Keratinocyte (primary cell): Measurements from ENCODE around the gene MX1.

Source experiments
- CTCF ChIP-seq, 3 experiments: IDR thresholded peaks in 1 of 3; conservative IDR thresholded peaks in 1 of 3; optimal IDR thresholded peaks in 1 of 3; 2 replicates in 2 of 3; 3 replicates in 1 of 3; pipeline versions ENCODE3 to v1.5.1; 2011; ENCODE audit warnings: low read length in 3 of 3, mild to moderate bottlenecking in 3 of 3, moderate library complexity in 2 of 3, control low read depth in 1 of 3, inconsistent platforms in 1 of 3; ENCODE audit not compliant: insufficient read depth in 2 of 3; ENCODE audit errors: extremely low read depth in 1 of 3
- EZH2 ChIP-seq: IDR thresholded peaks from one replicate; pipeline ENCODE4 v1.6.1; 2012; ENCODE audit warnings: inconsistent platforms, mild to moderate bottlenecking, low read length, moderate library complexity

- TF ChIP-seq CTCF (optimal IDR thresholded peaks at IDR 0.05 in 1 of 3, IDR thresholded peaks at IDR 0.05 in 1 of 3, conservative IDR thresholded peaks at IDR 0.05 in 1 of 3; ENCODE audit: extremely low read depth in 1 of 3, insufficient read depth in 2 of 3, low read length in 3 of 3) = no peak
- no peak for TF ChIP-seq EZH2
Observed at GRCh38 chr21:41500931-41501381, 74.9 kb downstream of the MX1 start.
